Mesothelial cell of epicardium (in vitro differentiated cells): ENCODE data around the gene NCBP3. TPM values are rescaled to one million over a fixed set of nuclear protein-coding genes. Genes with fewer than 3 reads are reported as not detected.
A peak's percentile ranks its signal among the peaks of the same experiment; 100 is the strongest.

Experiments
- DNase-seq, 2 experiments: peaks; one replicate each; pipeline ENCODE4 v3.0.0; 2021; ENCODE audit warnings: low spot score in 2 of 2; ENCODE audit not compliant: unreplicated experiment in 2 of 2
- H3K27ac Mint-ChIP-seq: 2 replicates; pipeline ENCODE4 v1.8.0; 2021; ENCODE audit warnings: mixed read lengths
- H3K27me3 Mint-ChIP-seq: 2 replicates; pipeline ENCODE4 v1.8.0; 2021; ENCODE audit warnings: low read depth, mixed read lengths
- H3K36me3 Mint-ChIP-seq: 2 replicates; pipeline ENCODE4 v1.8.0; 2021; ENCODE audit warnings: mixed read lengths
- H3K4me1 Mint-ChIP-seq: 2 replicates; pipeline ENCODE4 v1.8.0; 2021; ENCODE audit warnings: mixed read lengths
- H3K4me3 Mint-ChIP-seq: 2 replicates; pipeline ENCODE4 v1.8.0; 2021; ENCODE audit warnings: mild to moderate bottlenecking, moderate library complexity, mixed read lengths
- H3K9me3 Mint-ChIP-seq: 2 replicates; pipeline ENCODE4 v1.8.0; 2021; ENCODE audit warnings: mixed read lengths
- CTCF ChIP-seq: fragments of 200-600 bp; sonication (generic); IDR thresholded peaks from one replicate; pipeline ENCODE4 v1.5.0; 2021; ENCODE audit warnings: antibody characterized with exemption; ENCODE audit not compliant: unreplicated experiment
- total RNA-seq: library from RNA; stranded (reverse); gene quantifications from 3 replicates; pipeline ENCODE4 v1.2.1, GENCODE V29; 2021

Gene NCBP3
- 88.8 to 97.0 TPM (median 91.4 TPM) in 3 replicates for total RNA-seq

- DNase-seq = peak; percentile 87 to 92
- TF ChIP-seq CTCF = peak; percentile 98
- peak within 1 kb of the TSS; percentile 96 for H3K4me3 Mint-ChIP-seq
- peak within 1 kb of the TSS; percentile 97 for H3K27ac Mint-ChIP-seq
- H3K36me3 Mint-ChIP-seq = peaks cover 10% of the 10 kb centered on the region
- H3K27me3 Mint-ChIP-seq = peaks cover 12% of the 10 kb centered on the region
- peaks cover 16% of the 10 kb centered on the region for H3K4me1 Mint-ChIP-seq
- H3K9me3 Mint-ChIP-seq = no peaks in the 10 kb centered on the region
Measured at GRCh38 chr17:3845621-3846436, at the start of gene NCBP3. NCBP3 (minus strand) TSS chr17:3846246; CDS start chr17:3846223, 23 bp downstream.

GRCh38 chr17:3895354-3895753, 49.3 kb upstream of the NCBP3 start:
- no peak for TF ChIP-seq CTCF
- H3K9me3 Mint-ChIP-seq = no peaks in the 10 kb centered on the region
- no peak overlapping the region for H3K4me3 Mint-ChIP-seq
- peaks cover 26% of the 10 kb centered on the region for H3K4me1 Mint-ChIP-seq
- H3K36me3 Mint-ChIP-seq = no peaks in the 10 kb centered on the region
- H3K27me3 Mint-ChIP-seq = peaks cover 18% of the 10 kb centered on the region
- H3K27ac Mint-ChIP-seq = no peak overlapping the region
- no peak for DNase-seq

- no peak for DNase-seq
- TF ChIP-seq CTCF = no peak
Measured at GRCh38 chr17:3894911-3895343, 48.9 kb upstream of the NCBP3 start.

GRCh38 chr17:3894188-3894587, 48.1 kb upstream of the NCBP3 start:
- Mint-ChIP-seq H3K4me1 (peaks cover 29% of the 10 kb centered on the region), H3K27me3 (peaks cover 22% of the 10 kb centered on the region), H3K36me3 (no peaks in the 10 kb centered on the region), H3K4me3 (peak overlapping the region; percentile 70), H3K27ac (no peak overlapping the region), H3K9me3 (no peaks in the 10 kb centered on the region)
- no peak for DNase-seq
- TF ChIP-seq CTCF = no peak

More at GRCh38 chr17:3894911-3895343, 48.9 kb upstream of the NCBP3 start:
- H3K27me3 Mint-ChIP-seq = peaks cover 22% of the 10 kb centered on the region
- peaks cover 29% of the 10 kb centered on the region for H3K4me1 Mint-ChIP-seq
- no peaks in the 10 kb centered on the region for H3K9me3 Mint-ChIP-seq
- H3K36me3 Mint-ChIP-seq = no peaks in the 10 kb centered on the region
- H3K4me3 Mint-ChIP-seq = no peak overlapping the region
- no peak overlapping the region for H3K27ac Mint-ChIP-seq

GRCh38 chr17:3893720-3894116, 47.7 kb upstream of the NCBP3 start:
- Mint-ChIP-seq H3K9me3 (no peaks in the 10 kb centered on the region), H3K27me3 (peaks cover 22% of the 10 kb centered on the region), H3K27ac (peak overlapping the region; percentile 19), H3K36me3 (no peaks in the 10 kb centered on the region), H3K4me1 (peaks cover 31% of the 10 kb centered on the region), H3K4me3 (peak overlapping the region; percentile 70)
- TF ChIP-seq CTCF = no peak
- no peak for DNase-seq
